ENCODE measurements around the gene DYNC2LI1.

DYNC2LI1 gene

DNA sequence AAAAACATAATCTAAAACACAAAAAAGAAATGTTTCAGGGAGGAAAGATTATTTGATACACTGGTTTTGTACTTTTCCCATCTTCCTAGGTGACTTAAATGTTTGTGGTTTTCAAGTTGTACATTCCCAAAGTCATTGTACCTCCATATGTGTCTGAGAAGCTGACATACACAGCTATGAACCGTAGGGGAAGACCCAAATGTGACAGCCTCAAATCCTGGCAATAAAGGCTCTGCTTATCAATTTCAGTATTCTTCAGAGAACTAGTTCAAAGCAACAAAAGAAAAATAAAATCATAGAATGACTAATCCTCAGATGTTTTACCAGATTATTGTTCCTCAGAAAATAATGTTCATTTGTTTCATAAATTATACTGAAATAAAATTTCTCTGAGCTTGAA lies 2.5 kb downstream of the DYNC2LI1 start:
- TF ChIP-seq, protein P1, sequence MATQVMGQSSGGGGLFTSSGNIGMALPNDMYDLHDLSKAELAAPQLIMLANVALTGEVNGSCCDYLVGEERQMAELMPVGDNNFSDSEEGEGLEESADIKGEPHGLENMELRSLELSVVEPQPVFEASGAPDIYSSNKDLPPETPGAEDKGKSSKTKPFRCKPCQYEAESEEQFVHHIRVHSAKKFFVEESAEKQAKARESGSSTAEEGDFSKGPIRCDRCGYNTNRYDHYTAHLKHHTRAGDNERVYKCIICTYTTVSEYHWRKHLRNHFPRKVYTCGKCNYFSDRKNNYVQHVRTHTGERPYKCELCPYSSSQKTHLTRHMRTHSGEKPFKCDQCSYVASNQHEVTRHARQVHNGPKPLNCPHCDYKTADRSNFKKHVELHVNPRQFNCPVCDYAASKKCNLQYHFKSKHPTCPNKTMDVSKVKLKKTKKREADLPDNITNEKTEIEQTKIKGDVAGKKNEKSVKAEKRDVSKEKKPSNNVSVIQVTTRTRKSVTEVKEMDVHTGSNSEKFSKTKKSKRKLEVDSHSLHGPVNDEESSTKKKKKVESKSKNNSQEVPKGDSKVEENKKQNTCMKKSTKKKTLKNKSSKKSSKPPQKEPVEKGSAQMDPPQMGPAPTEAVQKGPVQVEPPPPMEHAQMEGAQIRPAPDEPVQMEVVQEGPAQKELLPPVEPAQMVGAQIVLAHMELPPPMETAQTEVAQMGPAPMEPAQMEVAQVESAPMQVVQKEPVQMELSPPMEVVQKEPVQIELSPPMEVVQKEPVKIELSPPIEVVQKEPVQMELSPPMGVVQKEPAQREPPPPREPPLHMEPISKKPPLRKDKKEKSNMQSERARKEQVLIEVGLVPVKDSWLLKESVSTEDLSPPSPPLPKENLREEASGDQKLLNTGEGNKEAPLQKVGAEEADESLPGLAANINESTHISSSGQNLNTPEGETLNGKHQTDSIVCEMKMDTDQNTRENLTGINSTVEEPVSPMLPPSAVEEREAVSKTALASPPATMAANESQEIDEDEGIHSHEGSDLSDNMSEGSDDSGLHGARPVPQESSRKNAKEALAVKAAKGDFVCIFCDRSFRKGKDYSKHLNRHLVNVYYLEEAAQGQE (IDR thresholded peaks at IDR 0.05; ENCODE audit: low read depth): no peak
- TF ChIP-seq TAF1 (IDR thresholded peaks at IDR 0.05; ENCODE audit: low read depth) (no peak), EP300 (IDR thresholded peaks at IDR 0.05; ENCODE audit: borderline replicate concordance) (no peak), NFIC (IDR thresholded peaks at IDR 0.05) (no peak), TEAD4 (IDR thresholded peaks at IDR 0.05) (no peak)
- TF ChIP-seq, protein P2, sequence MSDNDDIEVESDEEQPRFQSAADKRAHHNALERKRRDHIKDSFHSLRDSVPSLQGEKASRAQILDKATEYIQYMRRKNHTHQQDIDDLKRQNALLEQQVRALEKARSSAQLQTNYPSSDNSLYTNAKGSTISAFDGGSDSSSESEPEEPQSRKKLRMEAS (IDR thresholded peaks at IDR 0.05): no peak

DNA sequence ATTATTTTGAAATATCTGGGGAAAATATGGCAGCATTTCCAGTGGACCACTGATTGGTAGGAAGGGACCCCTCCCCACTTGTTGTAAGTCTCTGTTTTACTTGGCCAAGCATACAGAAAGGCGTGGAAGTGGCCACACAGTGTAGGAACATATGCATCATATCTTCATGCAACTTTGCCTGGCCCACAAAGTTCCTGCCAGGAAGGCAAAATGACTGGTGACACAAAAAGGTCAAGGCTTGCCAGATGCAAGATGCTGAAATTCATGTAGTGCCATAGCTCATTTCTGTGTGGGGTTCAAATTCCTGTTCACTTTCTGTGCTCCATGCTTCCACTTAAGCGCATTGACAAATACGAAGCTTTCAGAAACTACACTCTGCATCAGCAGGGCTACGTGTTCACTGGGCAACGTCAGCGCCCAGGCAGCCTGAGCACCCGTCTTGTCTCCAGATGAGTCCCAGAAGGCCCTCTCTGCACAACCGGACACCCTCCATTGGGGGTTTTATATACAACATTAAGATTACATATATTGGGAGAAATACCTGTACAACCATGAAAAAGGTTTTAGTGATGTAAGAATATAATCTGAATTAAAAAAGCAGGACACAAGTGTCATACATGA lies 3.6 kb downstream of the DYNC2LI1 start:
- TF ChIP-seq, protein P2 (IDR thresholded peaks at IDR 0.05): no peak
- no peak for TF ChIP-seq NFIC (IDR thresholded peaks at IDR 0.05)
- no peak for TF ChIP-seq EGR1 (IDR thresholded peaks at IDR 0.05)
- no peak for TF ChIP-seq TEAD4 (IDR thresholded peaks at IDR 0.05)
- TF ChIP-seq, protein P1 (IDR thresholded peaks at IDR 0.05; ENCODE audit: low read depth): no peak
- TF ChIP-seq FOXM1 (IDR thresholded peaks at IDR 0.05; ENCODE audit: borderline replicate concordance, low read depth): no peak
- no peak for TF ChIP-seq EP300 (IDR thresholded peaks at IDR 0.05; ENCODE audit: borderline replicate concordance)

DNA sequence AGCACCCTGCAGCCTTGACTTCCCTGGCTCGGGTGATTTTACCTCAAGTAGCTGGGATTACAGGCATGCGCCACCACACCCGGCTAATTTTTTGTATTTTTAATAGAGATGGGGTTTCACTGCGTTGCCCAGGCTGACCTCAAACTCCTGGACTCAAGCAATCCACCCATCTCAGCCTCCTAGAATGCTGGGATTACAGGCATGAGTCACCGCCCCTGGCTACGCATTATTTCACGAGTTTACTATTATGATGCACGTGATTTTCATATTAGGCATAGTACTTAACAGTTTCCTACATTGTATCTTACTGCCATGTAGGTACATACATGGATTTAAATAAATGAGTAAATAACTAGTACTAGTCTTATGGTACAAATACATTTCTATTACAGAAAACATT lies 4.4 kb downstream of the DYNC2LI1 start:
- TF ChIP-seq, protein P2 (IDR thresholded peaks at IDR 0.05): no peak
- TF ChIP-seq EGR1 (IDR thresholded peaks at IDR 0.05) (no peak), TEAD4 (IDR thresholded peaks at IDR 0.05) (no peak), CEBPB (IDR thresholded peaks at IDR 0.05) (no peak), NFIC (IDR thresholded peaks at IDR 0.05) (no peak), EP300 (IDR thresholded peaks at IDR 0.05; ENCODE audit: borderline replicate concordance) (no peak), YY1 (IDR thresholded peaks at IDR 0.05; ENCODE audit: low read depth) (no peak), TAF1 (IDR thresholded peaks at IDR 0.05; ENCODE audit: low read depth) (no peak), TCF12 (IDR thresholded peaks at IDR 0.05; ENCODE audit: low read depth) (no peak), FOXM1 (IDR thresholded peaks at IDR 0.05; ENCODE audit: borderline replicate concordance, low read depth) (no peak), RAD21 (IDR thresholded peaks at IDR 0.05; ENCODE audit: low read depth) (no peak), ZBTB7A (IDR thresholded peaks at IDR 0.05; ENCODE audit: low read depth) (no peak), CREB1 (IDR thresholded peaks at IDR 0.05; ENCODE audit: low read depth) (no peak)
- TF ChIP-seq, protein P1 (IDR thresholded peaks at IDR 0.05; ENCODE audit: low read depth): no peak
- TF ChIP-seq, protein P3, sequence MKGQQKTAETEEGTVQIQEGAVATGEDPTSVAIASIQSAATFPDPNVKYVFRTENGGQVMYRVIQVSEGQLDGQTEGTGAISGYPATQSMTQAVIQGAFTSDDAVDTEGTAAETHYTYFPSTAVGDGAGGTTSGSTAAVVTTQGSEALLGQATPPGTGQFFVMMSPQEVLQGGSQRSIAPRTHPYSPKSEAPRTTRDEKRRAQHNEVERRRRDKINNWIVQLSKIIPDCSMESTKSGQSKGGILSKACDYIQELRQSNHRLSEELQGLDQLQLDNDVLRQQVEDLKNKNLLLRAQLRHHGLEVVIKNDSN (IDR thresholded peaks at IDR 0.05): no peak

DNA sequence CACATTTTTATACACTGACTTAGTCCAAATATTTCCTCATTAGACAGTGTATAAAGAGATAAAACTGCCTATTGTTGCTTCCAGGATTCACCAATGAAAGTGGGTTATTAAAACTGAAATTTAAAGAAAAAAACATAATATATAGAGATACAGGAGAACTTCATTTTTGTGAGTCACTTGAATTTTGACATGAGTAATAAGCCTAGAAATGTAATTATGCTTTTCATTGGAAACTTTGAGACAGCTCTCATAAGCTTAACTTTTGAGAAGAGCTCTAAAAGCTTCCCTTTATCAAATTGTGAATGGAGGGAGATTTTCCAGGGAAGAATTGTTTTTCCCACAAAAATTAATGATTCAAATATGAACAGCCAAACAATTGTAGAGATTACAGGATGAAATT lies 14.1 kb downstream of the DYNC2LI1 start:
- TF ChIP-seq EP300 (IDR thresholded peaks at IDR 0.05; ENCODE audit: borderline replicate concordance) (no peak), NFIC (IDR thresholded peaks at IDR 0.05) (no peak), TEAD4 (IDR thresholded peaks at IDR 0.05) (no peak), CEBPB (IDR thresholded peaks at IDR 0.05) (no peak), RAD21 (IDR thresholded peaks at IDR 0.05; ENCODE audit: low read depth) (no peak), EGR1 (IDR thresholded peaks at IDR 0.05) (no peak), ZBTB7A (IDR thresholded peaks at IDR 0.05; ENCODE audit: low read depth) (no peak), TAF1 (IDR thresholded peaks at IDR 0.05; ENCODE audit: low read depth) (no peak)
- TF ChIP-seq, protein P1 (IDR thresholded peaks at IDR 0.05; ENCODE audit: low read depth): no peak
